Measurements from ENCODE around the gene UNC13A.
"Not testable (repeated sequence)": the region's sequence is repeated elsewhere in the genome, so short reads cannot be mapped to it uniquely, and the experiment has no call there.

DNA sequence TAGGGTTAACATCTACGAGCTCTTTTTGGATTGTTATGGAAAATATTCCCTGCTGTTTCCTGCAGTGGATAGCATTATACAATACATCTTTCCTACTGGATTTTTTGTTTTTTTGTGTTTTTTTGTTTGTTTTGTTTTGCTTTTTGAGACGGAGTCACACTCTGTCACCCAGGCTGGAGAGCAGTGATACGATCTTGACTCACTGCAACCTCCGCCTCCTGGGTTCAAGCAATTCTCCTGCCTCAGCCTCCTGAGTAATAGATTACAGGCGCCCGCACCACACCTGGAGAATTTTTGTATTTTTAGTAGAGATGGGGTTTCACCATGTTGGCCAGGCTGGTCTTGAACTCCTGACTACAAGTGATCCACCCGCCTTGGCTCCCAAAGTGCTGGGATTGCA is 102.8 kb downstream of the UNC13A start:
- TF ChIP-seq, protein P1, sequence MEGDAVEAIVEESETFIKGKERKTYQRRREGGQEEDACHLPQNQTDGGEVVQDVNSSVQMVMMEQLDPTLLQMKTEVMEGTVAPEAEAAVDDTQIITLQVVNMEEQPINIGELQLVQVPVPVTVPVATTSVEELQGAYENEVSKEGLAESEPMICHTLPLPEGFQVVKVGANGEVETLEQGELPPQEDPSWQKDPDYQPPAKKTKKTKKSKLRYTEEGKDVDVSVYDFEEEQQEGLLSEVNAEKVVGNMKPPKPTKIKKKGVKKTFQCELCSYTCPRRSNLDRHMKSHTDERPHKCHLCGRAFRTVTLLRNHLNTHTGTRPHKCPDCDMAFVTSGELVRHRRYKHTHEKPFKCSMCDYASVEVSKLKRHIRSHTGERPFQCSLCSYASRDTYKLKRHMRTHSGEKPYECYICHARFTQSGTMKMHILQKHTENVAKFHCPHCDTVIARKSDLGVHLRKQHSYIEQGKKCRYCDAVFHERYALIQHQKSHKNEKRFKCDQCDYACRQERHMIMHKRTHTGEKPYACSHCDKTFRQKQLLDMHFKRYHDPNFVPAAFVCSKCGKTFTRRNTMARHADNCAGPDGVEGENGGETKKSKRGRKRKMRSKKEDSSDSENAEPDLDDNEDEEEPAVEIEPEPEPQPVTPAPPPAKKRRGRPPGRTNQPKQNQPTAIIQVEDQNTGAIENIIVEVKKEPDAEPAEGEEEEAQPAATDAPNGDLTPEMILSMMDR (IDR thresholded peaks at IDR 0.05) = not testable (repeated sequence)
- not testable (repeated sequence) for TF ChIP-seq POLR2A (IDR thresholded peaks at IDR 0.05)

All from heart left ventricle (tissue), 13 donors.